DMS114 treated with DMSO at 0.1 percent for 48 hours (cell line): Measurements from ENCODE around the gene RBM19.
"Not testable (repeated sequence)": the region's sequence is repeated elsewhere in the genome, so short reads cannot be mapped to it uniquely, and the experiment has no call there.

Experiments
- DNase-seq: peaks from one replicate; lab custom pipeline; 2025; ENCODE audit not compliant: unreplicated experiment; lab: John Stamatoyannopoulos, UW

RBM19 gene

GRCh38 chr12:113815031-113815430, 151.1 kb downstream of the RBM19 start:
- no peak for DNase-seq

- DNase-seq = no peak
Measured at GRCh38 chr12:113813229-113813541, 152.9 kb downstream of the RBM19 start.

GRCh38 chr12:113812411-113813228, 153.5 kb downstream of the RBM19 start:
- DNase-seq = no peak

- DNase-seq = not testable (repeated sequence)
Measured at GRCh38 chr12:113809462-113810220, 156.5 kb downstream of the RBM19 start.

GRCh38 chr12:113808095-113808951, 157.8 kb downstream of the RBM19 start:
- DNase-seq = no peak

- DNase-seq = no peak
Measured at GRCh38 chr12:113805673-113806072, 160.5 kb downstream of the RBM19 start.

GRCh38 chr12:113804961-113805600, 161.0 kb downstream of the RBM19 start:
- no peak for DNase-seq

- no peak for DNase-seq
Measured at GRCh38 chr12:113803759-113804140, 162.4 kb downstream of the RBM19 start.

- DNase-seq = no peak
Measured at GRCh38 chr12:113802966-113803758, 163.0 kb downstream of the RBM19 start.

- no peak for DNase-seq
Measured at GRCh38 chr12:113802000-113802749, 163.9 kb downstream of the RBM19 start.

GRCh38 chr12:113800201-113800600, 165.9 kb downstream of the RBM19 start:
- DNase-seq = no peak

GRCh38 chr12:113798552-113798951, 167.6 kb downstream of the RBM19 start:
- DNase-seq = no peak

GRCh38 chr12:113797535-113797868, 168.6 kb downstream of the RBM19 start:
- DNase-seq = no peak

GRCh38 chr12:113796852-113797534, 169.1 kb downstream of the RBM19 start:
- DNase-seq = no peak

- no peak for DNase-seq
Measured at GRCh38 chr12:113796066-113796827, 169.9 kb downstream of the RBM19 start.

GRCh38 chr12:113795445-113795844, 170.7 kb downstream of the RBM19 start:
- no peak for DNase-seq

- DNase-seq = no peak
Measured at GRCh38 chr12:113794774-113795173, 171.4 kb downstream of the RBM19 start.

GRCh38 chr12:113793250-113793649, 172.9 kb downstream of the RBM19 start:
- DNase-seq = no peak
